Fibroblast of mammary gland (primary cell): ENCODE results near the gene P3H4.
"Not testable (repeated sequence)": the region's sequence is repeated elsewhere in the genome, so short reads cannot be mapped to it uniquely, and the experiment has no call there.

Source experiments
- DNase-seq: peaks from one replicate; pipeline ENCODE4 v3.0.0-alpha.2; 2010; ENCODE audit warnings: low read depth
- H3K4me3 ChIP-seq: 2 replicates; pipeline ENCODE4 v1.5.1; 2011; ENCODE audit warnings: low read depth, mild to moderate bottlenecking, low read length, moderate library complexity; ENCODE audit not compliant: control insufficient read depth
- CTCF ChIP-seq: conservative IDR thresholded peaks from 2 replicates; pipeline ENCODE4 v1.5.1; 2011; ENCODE audit warnings: low read depth, low read length, inconsistent platforms; ENCODE audit not compliant: control insufficient read depth, insufficient read depth

The P3H4 gene

GRCh38 chr17:41837761-41838538, 26.2 kb upstream of the P3H4 start, which contains the start of gene KLHL10:
Gene KLHL10 (plus strand): TSS chr17:41837825. CDS start chr17:41837933, 108 bp downstream.
- no peak for TF ChIP-seq CTCF
- H3K4me3 ChIP-seq = no peak within 1 kb of the TSS
- no peak for DNase-seq

- H3K4me3 ChIP-seq = peak overlapping the region; percentile 71
- TF ChIP-seq CTCF = no peak
- DNase-seq = no peak
Observed at GRCh38 chr17:41836550-41837196, 24.9 kb upstream of the P3H4 start.

GRCh38 chr17:41835800-41836549, 24.2 kb upstream of the P3H4 start, which contains the start of gene NT5C3B:
Gene NT5C3B (minus strand): TSS chr17:41836232. CDS start chr17:41836193, 39 bp downstream.
- peak within 1 kb of the TSS; percentile 71 for H3K4me3 ChIP-seq
- peak; percentile 17 for DNase-seq
- TF ChIP-seq CTCF = no peak

- no peak for DNase-seq
- H3K4me3 ChIP-seq = peak overlapping the region; percentile 71
- TF ChIP-seq CTCF = no peak
Observed at GRCh38 chr17:41835214-41835799, 23.6 kb upstream of the P3H4 start.

- not testable (repeated sequence) for DNase-seq, H3K4me3 ChIP-seq
Observed at GRCh38 chr17:41829961-41830360, 18.2 kb upstream of the P3H4 start.

- no peak for TF ChIP-seq CTCF
- H3K4me3 ChIP-seq = no peak overlapping the region
- DNase-seq = no peak
Observed at GRCh38 chr17:41825175-41825845, 13.6 kb upstream of the P3H4 start.
